Measurements from ENCODE around the gene ACAP2.

- TF ChIP-seq CTCF (IDR thresholded peaks at IDR 0.05; ENCODE audit: low read depth, low read length, poor library complexity, severe bottlenecking) (no peak), EZH2phosphoT487 (IDR thresholded peaks at IDR 0.05; ENCODE audit: borderline replicate concordance, low read length) (no peak)
Measured at GRCh38 chr3:195263193-195263924, 179.5 kb downstream of the ACAP2 start.
